Pancreas (tissue), 10 donors: Measurements from ENCODE around the gene LIX1. TPM values are rescaled to one million over a fixed set of nuclear protein-coding genes. Genes with fewer than 3 reads are reported as not detected.

Experiments
- ATAC-seq, 4 donors: fragments of 200-7000 bp; cut with Tn5 transposase; one replicate each; pipeline versions ENCODE4 v1.8.0 to v1.9.1; 2020; ENCODE audit warnings: mild to moderate bottlenecking in 4 of 4, moderate library complexity in 4 of 4
- DNase-seq, 6 donors: peaks; one replicate each; pipeline ENCODE4 v3.0.0-alpha.2; 2020
- FAIRE-seq: peaks from 2 replicates; lab custom pipeline; 2012; peaks lifted over from hg19 to GRCh38; lab: Jason Lieb, UNC
- H3K27ac ChIP-seq, 4 donors: fragments of 200-600 bp; sonication (generic); 1 replicate in 3 of 4; 2 replicates in 1 of 4; pipeline versions ENCODE4 v1.5.0 to v1.8.0; 2020
- H3K27me3 ChIP-seq, 4 donors: fragments of 200-600 bp; one replicate each; pipeline ENCODE4 v1.8.0; 2021
- H3K36me3 ChIP-seq, 3 donors: fragments of 200-600 bp; sonication (generic) in 1 of 3; one replicate each; pipeline versions ENCODE4 v1.5.0 to v1.8.0; 2020 to 2021
- H3K4me1 ChIP-seq, 3 donors: fragments of 200-600 bp; one replicate each; pipeline ENCODE4 v1.8.0; 2021
- H3K4me3 ChIP-seq, 4 donors: fragments of 200-600 bp; sonication (generic) in 2 of 4; one replicate each; pipeline versions ENCODE4 v1.5.0 to v1.8.0; 2020 to 2021
- H3K9me3 ChIP-seq, 4 donors: fragments of 200-600 bp; one replicate each; pipeline ENCODE4 v1.8.0; 2021
- CTCF ChIP-seq, 4 donors: fragments of 200-600 bp; sonication (generic) in 3 of 4; IDR thresholded peaks; one replicate each; pipeline versions ENCODE4 v1.5.0 to v1.8.0; 2021; ENCODE audit warnings: antibody characterized with exemption in 4 of 4
- WGBS, 2 donors: extraction: QIAGEN DNeasy Blood & Tissue Kit; methylation state at CpG; one replicate each; pipeline ENCODE4 v1.1.7; 2013; 5-methylcytosine and 5-hydroxymethylcytosine counted together
- intact Hi-C, 3 donors: fragments of 100-400 bp; cut with DNase I; formaldehyde crosslinking; loops; one replicate each; pipeline versions ENCODE4 v1.11.1 to v1.14.2; 2022
- polyA plus RNA-seq, 2 donors: library from polyadenylated mRNA; stranded (reverse); fragments of 200-250 nt; gene quantifications; one replicate each; pipeline ENCODE4 v1.2.3, GENCODE V29; 2013
- total RNA-seq, 6 donors: library from RNA; stranded (reverse); fragmentation: NEBNext Ultra II Directional in 4 of 6; extraction: Animal tissue kit (Norgen Biotek cat#: 25700) in 4 of 6; gene quantifications; one replicate each; pipeline versions ENCODE4 v1.2.1 to v1.2.4, GENCODE V29; 2021 to 2023
- donor health status: healthy with polysubstance abuse.
- donor health status: DM: no; HTN: no; CAD: no; lungs with moderate emphysema.
- donor health status: DM: no; HTN: no; CAD: no.
- donor health status: control.
- donor health status: control.
- donor health status: Bipolar disorder and iron deficiency.
- donor health status: DM: yes; HTN: yes; CAD: no.
- donor health status: DM: no; HTN: no; CAD: no.
- donor health status: DM: no; HTN: no; CAD: no.
- donor health status: DM: yes; HTN: yes; CAD: no.

The LIX1 gene
- total and polyA plus RNA-seq, 8 donors: 0.08 to 0.12 TPM; not detected in 6

DNA sequence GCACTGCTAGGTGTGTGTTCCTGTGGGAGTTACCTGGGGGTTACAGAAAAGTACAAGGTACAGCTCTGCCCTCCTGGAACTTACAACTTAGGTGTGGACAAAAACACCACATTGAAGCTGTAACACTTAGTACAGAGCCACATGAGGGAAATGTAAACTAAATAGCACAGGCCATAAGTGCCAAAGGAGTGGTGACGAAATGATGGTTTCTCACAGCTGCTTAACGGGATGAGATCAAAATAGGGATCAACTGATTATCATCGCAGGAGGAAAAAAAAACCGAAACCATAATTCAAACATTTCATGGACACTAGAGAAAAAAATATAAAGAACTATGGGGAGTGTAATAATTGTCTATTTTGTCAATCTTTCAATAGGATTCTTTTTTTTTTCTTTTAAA, 5.9 kb downstream of the LIX1 start:
- H3K36me3 ChIP-seq: no peaks in the 10 kb centered on the region
- H3K9me3 ChIP-seq: no peaks in the 10 kb centered on the region
- ATAC-seq: no peak
- intact Hi-C loops: no loop called here
- TF ChIP-seq CTCF (IDR thresholded peaks at IDR 0.05): no peak
- H3K27me3 ChIP-seq: no peaks in the 10 kb centered on the region
- 85 to 89% methylated on average over 4 of the region's 4 CpGs for WGBS, 2 donors
- H3K4me1 ChIP-seq: no peaks in the 10 kb centered on the region
- no peak overlapping the region for H3K27ac ChIP-seq
- H3K4me3 ChIP-seq: no peak overlapping the region
- FAIRE-seq: no peak
- DNase-seq: no peak

- Histone ChIP-seq H3K27me3 (no peaks in the 10 kb centered on the region), H3K36me3 (no peaks in the 10 kb centered on the region), H3K4me3 (no peak overlapping the region), H3K9me3 (no peaks in the 10 kb centered on the region), H3K27ac (no peak overlapping the region), H3K4me1 (no peaks in the 10 kb centered on the region)
- ATAC-seq: no peak
- no peak for FAIRE-seq
- intact Hi-C loops: no loop called here
- no peak for TF ChIP-seq CTCF (IDR thresholded peaks at IDR 0.05)
- DNase-seq: no peak
- 84% methylated on average over 4 of the region's 4 CpGs for WGBS, 2 donors
These were observed 6.5 kb downstream of the LIX1 start for GRCh38 chr5:97135868-97136267.

DNA sequence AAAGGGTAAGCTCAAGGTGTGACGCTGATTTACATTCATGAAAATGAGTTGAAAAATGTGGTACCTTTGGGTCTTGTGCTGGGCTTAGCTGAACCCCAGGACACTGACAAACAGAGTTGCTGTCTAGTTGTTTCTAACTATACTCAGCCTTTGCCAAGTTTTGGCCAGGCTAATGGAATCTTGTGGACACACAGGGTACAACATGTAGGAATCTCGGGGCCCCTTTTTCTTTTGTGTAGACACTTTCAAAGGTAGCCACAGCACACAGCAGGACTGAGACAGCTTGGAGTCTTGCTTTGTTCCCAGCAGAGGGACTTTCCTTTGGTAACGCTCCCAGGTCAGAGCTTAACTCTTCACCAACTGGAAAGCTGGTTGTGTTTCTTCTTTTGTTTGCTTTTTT, 7.8 kb downstream of the LIX1 start:
- Histone ChIP-seq H3K4me1 (no peaks in the 10 kb centered on the region), H3K4me3 (no peak overlapping the region), H3K9me3 (no peaks in the 10 kb centered on the region), H3K36me3 (no peaks in the 10 kb centered on the region), H3K27ac (no peak overlapping the region), H3K27me3 (no peaks in the 10 kb centered on the region)
- no peak for DNase-seq
- intact Hi-C loops: no loop called here
- WGBS, 2 donors: 77 to 86% methylated on average over 3 of the region's 3 CpGs
- no peak for ATAC-seq
- no peak for FAIRE-seq
- TF ChIP-seq CTCF (IDR thresholded peaks at IDR 0.05): no peak

- intact Hi-C loops: no loop called here
- Histone ChIP-seq H3K4me3 (no peak overlapping the region), H3K27ac (no peak overlapping the region), H3K4me1 (no peaks in the 10 kb centered on the region), H3K9me3 (no peaks in the 10 kb centered on the region), H3K36me3 (no peaks in the 10 kb centered on the region), H3K27me3 (no peaks in the 10 kb centered on the region)
- FAIRE-seq: no peak
- no peak for DNase-seq
- TF ChIP-seq CTCF (IDR thresholded peaks at IDR 0.05): no peak
- no peak for ATAC-seq
These were observed 9.3 kb downstream of the LIX1 start for GRCh38 chr5:97133101-97133500.

DNA sequence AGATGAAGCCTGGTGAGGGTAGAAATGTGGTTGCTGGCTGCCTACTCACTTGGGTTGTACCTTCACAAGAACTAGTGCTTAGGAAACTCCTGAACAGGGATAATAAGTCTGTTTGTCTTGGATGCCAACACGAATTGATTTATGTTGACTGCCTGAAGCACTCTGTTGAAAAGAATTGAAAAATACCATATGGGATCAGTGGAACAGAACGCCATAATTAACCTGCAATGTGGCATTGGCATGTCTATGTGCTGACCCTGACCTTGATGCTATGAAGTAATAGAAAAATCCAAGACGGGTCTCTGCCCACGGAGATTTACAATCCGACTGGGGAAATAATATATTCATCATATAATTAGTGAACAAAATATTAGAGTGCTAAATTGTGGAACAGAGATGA, 10.5 kb downstream of the LIX1 start:
- intact Hi-C loops: no loop called here
- no peaks in the 10 kb centered on the region for H3K36me3 ChIP-seq
- H3K27me3 ChIP-seq: no peaks in the 10 kb centered on the region
- H3K9me3 ChIP-seq: no peaks in the 10 kb centered on the region
- no peak for TF ChIP-seq CTCF (IDR thresholded peaks at IDR 0.05)
- no peak overlapping the region for H3K27ac ChIP-seq
- no peak for ATAC-seq
- FAIRE-seq: no peak
- 58 to 62% methylated on average over 5 of the region's 5 CpGs for WGBS, 2 donors
- no peak for DNase-seq
- H3K4me3 ChIP-seq: no peak overlapping the region
- no peaks in the 10 kb centered on the region for H3K4me1 ChIP-seq
